NCI-H69 (cell line): Measurements from ENCODE around the gene UBE2D3.
A peak's percentile ranks its signal among the peaks of the same experiment; 100 is the strongest.
"Not testable (repeated sequence)": the region's sequence is repeated elsewhere in the genome, so short reads cannot be mapped to it uniquely, and the experiment has no call there.

ENCODE experiments used
- DNase-seq: peaks from one replicate; lab custom pipeline; 2025; lab: John Stamatoyannopoulos, UW

UBE2D3 gene

GRCh38 chr4:102826890-102827673 lies at the start of gene UBE2D3:
Gene UBE2D3, minus strand, starts transcription at chr4:102827551. Its CDS starts 1,043 bp downstream, at chr4:102826508.
- peak; percentile 91 for DNase-seq

GRCh38 chr4:102871772-102872171 lies 44.4 kb upstream of the UBE2D3 start:
- no peak for DNase-seq

DNA sequence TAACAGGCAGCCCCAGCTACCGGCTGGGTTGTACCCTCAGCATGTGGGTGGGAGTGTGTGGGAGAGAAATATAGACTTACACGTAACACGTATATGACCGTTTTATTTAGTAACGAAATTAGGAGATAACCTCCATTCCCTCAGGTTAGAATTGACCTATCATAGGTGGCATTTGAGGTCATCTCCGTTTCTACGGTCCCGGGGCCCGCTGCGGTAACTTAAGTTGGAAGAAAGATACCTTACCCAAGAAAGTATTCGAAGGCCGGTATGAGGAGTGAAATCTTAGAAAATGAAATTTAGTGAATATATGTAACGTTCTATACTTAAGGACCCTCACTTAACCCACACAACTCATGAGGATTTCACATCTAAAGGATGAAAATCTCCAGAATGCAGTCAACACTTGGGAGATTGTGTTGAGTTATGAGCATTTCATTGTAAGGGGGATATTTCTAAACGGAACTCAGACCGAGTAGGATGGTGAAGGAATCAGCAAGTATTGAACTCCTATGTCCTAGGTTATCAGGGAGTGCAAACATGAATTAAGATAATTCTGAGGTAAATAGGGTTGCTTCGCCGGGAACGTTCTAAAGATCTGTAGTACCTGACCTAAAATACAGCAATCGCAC lies 42.3 kb upstream of the UBE2D3 start:
- DNase-seq, result peak; percentile 14

- peak; percentile 92 for DNase-seq
Observed at GRCh38 chr4:102868781-102869568, 41.6 kb upstream of the UBE2D3 start, which contains the start of gene CISD2. Gene CISD2, plus strand, starts transcription at chr4:102868992. Its CDS starts 93 bp downstream, at chr4:102869085.

DNA sequence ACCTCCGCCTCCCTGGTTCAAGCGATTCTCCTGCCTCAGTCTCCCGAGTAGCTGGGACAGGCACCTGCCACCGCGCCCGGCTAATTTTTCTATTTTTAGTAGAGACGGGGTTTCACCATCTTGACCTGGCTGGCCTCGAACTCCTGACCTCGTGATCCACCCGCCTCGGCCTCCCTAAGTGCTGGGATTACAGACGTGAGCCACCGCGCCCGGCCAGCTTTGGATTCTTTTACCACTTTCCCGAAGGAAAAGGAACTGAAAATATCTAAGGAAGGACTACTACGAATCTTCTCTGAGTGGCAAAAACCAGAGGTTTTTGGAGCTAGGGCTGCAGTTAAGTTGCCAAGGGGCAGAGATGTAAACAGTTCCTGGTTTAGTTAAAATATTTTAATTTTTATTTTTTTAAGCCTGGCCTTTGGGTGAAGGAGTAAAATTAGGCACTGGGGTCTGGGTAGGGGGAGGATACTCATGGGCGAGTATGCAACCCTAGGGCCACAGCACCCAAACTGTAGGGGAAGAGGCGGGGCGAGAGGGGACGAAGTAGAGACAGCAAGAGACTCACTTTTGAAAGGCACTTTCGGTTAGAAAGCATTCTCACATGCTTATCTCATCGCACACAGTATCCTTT lies 40.9 kb upstream of the UBE2D3 start:
- DNase-seq, result peak; percentile 51

GRCh38 chr4:102867278-102868152 lies 40.2 kb upstream of the UBE2D3 start:
- peak; percentile 5 for DNase-seq

DNA sequence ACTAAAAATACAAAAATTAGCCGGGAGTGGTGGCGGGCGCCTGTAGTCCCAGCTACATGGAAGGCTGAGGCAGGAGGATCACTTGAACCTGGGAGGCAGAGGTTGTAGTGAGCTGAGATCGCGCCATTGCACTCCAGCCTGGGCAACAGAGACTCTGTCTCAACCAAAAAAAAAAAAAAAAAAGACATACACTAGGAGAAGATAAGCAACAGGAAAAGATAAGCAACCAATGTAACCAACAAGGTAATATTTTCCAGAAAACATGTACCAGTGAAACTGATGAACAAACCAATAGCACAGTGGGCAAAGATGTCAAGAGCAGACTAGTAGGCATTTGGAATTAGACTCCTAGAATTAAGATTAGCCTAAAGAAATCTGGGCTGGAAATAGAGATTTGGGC lies 38.0 kb upstream of the UBE2D3 start:
- DNase-seq, result not testable (repeated sequence)

- no peak for DNase-seq
Observed at GRCh38 chr4:102862747-102863146, 35.4 kb upstream of the UBE2D3 start.

- no peak for DNase-seq
Observed at GRCh38 chr4:102862016-102862415, 34.7 kb upstream of the UBE2D3 start.

DNA sequence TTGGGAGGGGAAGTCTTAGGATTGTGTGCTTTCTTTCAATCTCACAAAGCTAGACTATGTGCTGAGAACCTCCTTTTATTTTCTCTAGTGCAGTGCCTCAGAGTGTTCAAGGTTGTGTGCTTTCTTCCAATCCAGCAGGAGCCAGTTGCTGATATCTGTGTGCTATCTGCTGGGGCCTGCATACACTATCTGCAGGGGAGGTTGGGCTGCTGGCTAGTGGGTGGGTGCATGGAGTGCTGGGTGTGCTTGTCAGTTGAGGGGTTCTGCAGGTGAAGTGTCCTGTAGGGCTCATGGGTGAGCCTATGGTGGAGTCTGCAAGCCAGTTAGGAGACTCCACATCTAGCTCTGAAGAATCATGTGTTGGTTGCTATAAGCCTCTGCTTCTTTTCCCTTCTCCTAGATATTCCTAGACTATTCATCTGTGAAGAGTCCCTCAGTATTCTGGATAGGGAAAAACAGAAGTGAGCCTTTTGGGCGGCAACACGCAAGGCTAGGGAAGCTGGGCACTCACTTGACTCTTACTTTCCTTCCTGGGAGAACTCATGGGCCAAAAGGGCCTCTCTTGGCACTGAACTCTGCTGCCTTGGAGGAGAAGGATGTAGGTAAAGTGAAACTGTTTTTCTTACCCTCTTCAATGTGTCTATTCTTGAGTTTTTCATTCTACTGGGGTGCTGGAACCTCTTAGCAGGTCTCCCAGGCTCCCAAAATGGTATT lies 33.4 kb upstream of the UBE2D3 start:
- DNase-seq, result no peak

- no peak for DNase-seq
Observed at GRCh38 chr4:102858828-102859464, 31.6 kb upstream of the UBE2D3 start.

DNA sequence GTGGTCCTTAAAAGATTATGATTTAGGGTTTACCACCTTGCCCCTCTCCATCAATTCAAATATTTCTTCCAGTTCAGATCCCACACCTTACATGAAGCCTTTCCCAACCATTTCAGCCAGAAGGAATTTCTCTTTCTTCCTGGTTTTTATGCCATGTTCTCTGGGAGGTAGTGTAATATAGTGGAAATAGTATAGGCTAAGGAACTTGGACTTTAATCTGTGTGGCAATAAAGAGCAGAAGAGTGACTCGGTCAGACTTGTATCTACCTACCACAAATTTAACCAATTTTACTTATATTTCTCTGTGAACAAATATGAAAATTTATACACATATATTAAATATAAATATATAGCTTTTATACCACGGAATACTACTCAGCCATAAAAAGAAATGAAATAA lies 23.0 kb upstream of the UBE2D3 start:
- DNase-seq, result no peak

GRCh38 chr4:102849579-102850104 lies 22.3 kb upstream of the UBE2D3 start:
- no peak for DNase-seq

- no peak for DNase-seq
Observed at GRCh38 chr4:102847687-102848086, 20.3 kb upstream of the UBE2D3 start.

DNA sequence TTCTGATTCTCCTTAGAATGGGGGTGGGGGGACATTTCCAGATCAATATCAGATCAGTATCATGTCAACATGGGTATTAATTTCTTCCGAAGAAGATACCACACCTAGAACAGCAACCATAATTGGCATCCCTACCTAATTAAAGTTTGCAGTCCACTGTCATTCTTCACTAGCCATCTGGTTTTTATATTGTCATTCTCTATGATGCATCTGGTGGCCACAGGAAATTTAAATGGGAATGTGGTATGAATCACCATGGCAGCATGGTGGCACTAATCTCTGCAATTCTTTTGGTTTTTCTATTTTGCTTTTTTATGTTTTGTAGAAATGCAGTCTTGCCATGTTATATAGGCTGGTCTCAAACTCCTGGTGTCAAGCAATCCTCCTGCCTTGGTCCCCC lies 16.6 kb upstream of the UBE2D3 start:
- no peak for DNase-seq

DNA sequence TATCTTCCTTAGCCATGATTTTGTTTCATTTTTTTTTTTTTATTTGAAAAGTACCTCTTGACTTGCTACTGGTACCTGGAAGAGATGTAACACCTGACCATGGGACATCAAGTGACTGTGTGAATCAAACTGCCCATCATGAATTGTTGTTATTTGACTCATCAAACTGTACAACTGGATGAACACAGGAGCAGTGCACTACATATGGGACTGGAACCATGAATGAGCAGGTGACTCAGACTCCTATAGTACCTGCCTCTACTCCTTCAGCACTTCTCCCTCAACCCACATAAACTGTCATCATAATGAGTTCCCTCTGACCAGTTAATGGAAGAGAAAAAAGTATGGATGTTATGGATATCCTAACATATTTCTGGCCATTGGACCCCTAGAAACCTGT lies 15.9 kb upstream of the UBE2D3 start:
- DNase-seq, result no peak

GRCh38 chr4:102842367-102842766 lies 15.0 kb upstream of the UBE2D3 start:
- no peak for DNase-seq

GRCh38 chr4:102836596-102836995 lies 9.2 kb upstream of the UBE2D3 start:
- no peak for DNase-seq

DNA sequence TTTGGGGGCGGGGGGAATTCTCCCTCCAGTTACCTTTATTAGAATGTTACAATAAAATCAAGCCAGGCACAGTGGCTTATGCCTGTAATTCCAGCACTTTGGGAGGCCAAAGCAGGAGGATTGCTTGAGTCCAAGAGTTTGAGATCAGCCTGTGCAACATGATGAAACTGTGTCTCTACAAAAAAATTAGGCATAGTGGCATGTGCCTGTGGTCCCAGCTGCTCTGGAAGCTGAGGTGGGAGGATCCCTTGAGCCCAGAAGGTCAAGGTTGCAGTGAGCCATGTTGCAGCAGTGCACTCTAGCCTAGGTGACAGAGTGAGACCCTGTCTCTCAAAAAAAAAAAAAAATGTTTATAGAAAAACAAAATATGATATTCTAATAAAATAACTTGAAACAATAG lies 5.3 kb upstream of the UBE2D3 start:
- no peak for DNase-seq

- DNase-seq, result no peak
Observed at GRCh38 chr4:102832105-102832504, 4.8 kb upstream of the UBE2D3 start.
